ENCODE results near the gene SIVA1.

GRCh38 chr14:104735830-104736642, 16.9 kb upstream of the SIVA1 start:
- TF ChIP-seq CTCF (IDR thresholded peaks at IDR 0.05) (no peak), POLR2A (IDR thresholded peaks at IDR 0.05) (peak in 1 of 3 donors; percentile 6)
